Activated T-cell treated with anti-CD3 and anti-CD28 coated beads, Interleukin-2, amount 50 U/mL, for 4 hours (primary cell): ENCODE data around the gene CCDC18. TPM values are rescaled to one million over a fixed set of nuclear protein-coding genes. Genes with fewer than 3 reads are reported as not detected.
"Not testable (repeated sequence)": the region's sequence is repeated elsewhere in the genome, so short reads cannot be mapped to it uniquely, and the experiment has no call there.

Experiments
- ATAC-seq, 2 donors: fragments of 200-7000 bp; cut with Tn5 transposase; one replicate each; pipeline ENCODE4 v1.10.0; 2021
- DNase-seq: peaks from one replicate; pipeline ENCODE4 v3.0.0-alpha.2; 2020
- H3K27me3 Mint-ChIP-seq: one replicate; pipeline ENCODE4 v1.8.0; 2021; ENCODE audit warnings: low read depth, mixed read lengths
- H3K36me3 Mint-ChIP-seq: one replicate; pipeline ENCODE4 v1.8.0; 2022; ENCODE audit warnings: mixed read lengths; ENCODE audit not compliant: insufficient read depth
- H3K4me1 Mint-ChIP-seq: one replicate; pipeline ENCODE4 v1.8.0; 2021; ENCODE audit warnings: low read depth, mixed read lengths
- H3K4me3 Mint-ChIP-seq: one replicate; pipeline ENCODE4 v1.8.0; 2021; ENCODE audit warnings: mild to moderate bottlenecking, moderate library complexity, mixed read lengths
- H3K9me3 Mint-ChIP-seq: one replicate; pipeline ENCODE4 v1.8.0; 2021; ENCODE audit warnings: mixed read lengths
- total RNA-seq, 3 donors: library from RNA; stranded (reverse); gene quantifications; one replicate each; pipeline ENCODE4 v1.2.1, GENCODE V29; 2021

The CCDC18 gene
- total RNA-seq, 3 donors from 2014 or later, result 4.6 to 8.3 (median 8.1) TPM

DNA sequence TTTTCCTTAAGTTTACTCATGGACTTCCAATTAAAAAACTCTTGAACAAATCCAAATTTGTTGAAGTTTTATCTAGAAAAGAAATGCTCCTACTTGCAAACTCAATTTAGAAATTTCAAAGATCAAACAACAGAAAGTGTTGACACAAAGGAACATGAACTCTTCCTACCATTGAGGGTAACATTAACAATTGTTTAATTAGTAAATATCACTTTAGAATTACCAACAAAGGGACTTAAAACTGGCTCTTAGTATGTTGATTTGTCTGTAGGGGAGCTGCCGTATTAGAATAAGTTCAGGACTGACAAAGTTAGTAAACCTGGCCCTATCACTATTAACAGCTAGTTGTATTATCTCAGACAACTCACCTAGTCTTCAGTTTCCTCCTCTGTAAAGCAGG, 57.9 kb downstream of the CCDC18 start:
- Mint-ChIP-seq H3K4me1 (no peaks in the 10 kb centered on the region), H3K27me3 (no peaks in the 10 kb centered on the region), H3K36me3 (peaks cover 57% of the 10 kb centered on the region), H3K9me3 (peaks cover 8% of the 10 kb centered on the region), H3K4me3 (no peak overlapping the region)
- DNase-seq, result no peak
- ATAC-seq, result no peak

DNA sequence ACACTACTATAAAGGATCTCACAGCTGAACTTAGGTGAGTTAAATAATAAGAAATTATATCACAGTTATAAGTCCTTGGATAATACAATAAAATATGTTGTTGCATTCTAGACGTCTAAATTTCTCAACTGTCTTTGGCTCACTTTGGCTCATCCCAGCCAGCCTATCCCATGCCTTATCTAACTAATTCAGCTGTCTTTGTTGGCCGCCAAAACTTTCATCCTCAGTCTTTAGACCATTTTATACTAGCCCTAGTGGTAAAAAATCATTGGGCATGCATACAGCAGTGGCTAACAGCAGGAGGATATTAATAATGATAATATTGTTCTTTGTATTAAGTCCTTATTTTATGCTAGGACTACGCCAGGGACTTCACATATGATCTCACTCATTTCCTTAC, 59.3 kb downstream of the CCDC18 start:
- no peaks in the 10 kb centered on the region for H3K27me3 Mint-ChIP-seq
- H3K4me1 Mint-ChIP-seq, result no peaks in the 10 kb centered on the region
- DNase-seq (no peak), ATAC-seq (no peak)
- H3K36me3 Mint-ChIP-seq, result peaks cover 63% of the 10 kb centered on the region
- no peak overlapping the region for H3K4me3 Mint-ChIP-seq
- peaks cover 13% of the 10 kb centered on the region for H3K9me3 Mint-ChIP-seq

DNA sequence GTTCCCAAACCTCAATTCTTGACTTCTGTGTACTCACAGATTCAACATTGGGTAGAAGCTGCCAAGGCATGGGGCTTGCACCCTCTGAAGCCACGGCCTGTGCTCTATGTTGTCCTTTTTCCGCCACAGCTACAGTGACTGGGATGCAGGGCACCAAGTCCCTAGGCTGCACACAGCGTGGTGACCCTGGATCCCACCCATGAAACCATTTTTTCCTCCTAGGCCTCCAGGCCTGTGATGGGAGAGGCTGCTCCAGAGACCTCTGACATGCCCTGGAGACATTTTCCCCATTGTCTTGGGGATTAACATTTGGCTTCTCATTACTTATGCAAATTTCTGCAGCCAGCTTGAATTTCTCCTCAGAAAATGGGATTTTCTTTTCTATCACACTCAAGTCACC, 62.7 kb downstream of the CCDC18 start:
- H3K4me3 Mint-ChIP-seq, H3K4me1 Mint-ChIP-seq, DNase-seq, H3K27me3 Mint-ChIP-seq, ATAC-seq: not testable (repeated sequence)
- Mint-ChIP-seq H3K9me3 (peaks cover 13% of the 10 kb centered on the region), H3K36me3 (peaks cover 45% of the 10 kb centered on the region)

DNA sequence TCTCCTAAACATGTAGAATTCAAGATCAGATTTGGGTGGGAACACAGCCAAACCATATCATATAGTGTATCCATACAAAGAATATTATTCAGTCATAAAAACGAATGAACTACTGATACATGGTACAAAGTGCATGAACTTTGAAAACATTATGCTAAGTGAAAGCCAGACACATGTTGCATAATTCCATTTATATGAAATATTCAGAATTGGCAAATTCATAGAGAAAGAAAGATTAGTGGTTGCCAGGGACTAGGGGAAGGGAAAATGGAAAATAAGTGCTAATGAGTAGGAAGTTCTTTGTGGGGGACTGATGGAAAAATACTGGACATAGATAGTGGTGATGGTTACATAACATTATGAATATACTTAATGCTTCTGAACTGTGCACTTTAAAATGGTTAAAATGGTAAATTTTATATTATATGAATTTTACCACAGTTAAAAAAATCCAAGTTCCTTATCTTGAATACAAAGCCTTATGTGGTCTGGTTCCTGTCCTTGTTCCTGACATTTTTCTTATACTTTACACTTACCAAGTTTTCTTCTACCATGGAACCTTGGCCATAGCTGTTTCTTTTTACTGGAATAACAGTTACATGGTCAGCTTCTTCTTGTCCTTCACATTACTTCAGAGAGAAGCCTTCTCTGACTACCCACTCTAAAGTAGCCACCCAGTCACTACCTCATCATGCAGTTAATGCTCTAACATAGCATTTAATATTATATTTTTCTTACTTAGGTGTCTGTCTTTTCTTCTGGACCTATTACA, 64.0 kb downstream of the CCDC18 start:
- Mint-ChIP-seq H3K27me3 (no peaks in the 10 kb centered on the region), H3K9me3 (peaks cover 13% of the 10 kb centered on the region), H3K4me1 (no peaks in the 10 kb centered on the region), H3K36me3 (peaks cover 45% of the 10 kb centered on the region), H3K4me3 (no peak overlapping the region)
- ATAC-seq (no peak), DNase-seq (no peak)

DNA sequence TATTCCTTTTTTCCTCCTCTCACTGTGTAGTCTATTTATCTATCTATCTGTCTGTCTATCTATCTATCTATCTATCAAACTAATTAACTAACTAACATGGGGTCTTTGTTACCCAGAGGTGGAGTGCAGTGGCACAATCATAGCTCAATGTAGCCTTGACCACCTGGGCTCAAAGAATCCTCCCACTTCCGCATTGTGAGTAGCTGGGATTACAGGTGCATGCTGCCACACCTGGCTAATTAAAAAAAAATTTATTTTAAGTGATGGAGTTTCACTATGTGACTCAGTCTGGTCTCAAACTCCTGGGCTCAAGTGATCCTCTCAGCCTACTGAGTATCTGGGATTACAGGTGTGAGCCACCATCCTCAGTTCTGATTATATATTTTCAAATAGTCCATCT, 71.4 kb downstream of the CCDC18 start:
- ATAC-seq (no peak), DNase-seq (no peak)
- Mint-ChIP-seq H3K4me3 (no peak overlapping the region), H3K36me3 (peaks cover 32% of the 10 kb centered on the region), H3K9me3 (peaks cover 10% of the 10 kb centered on the region), H3K4me1 (no peaks in the 10 kb centered on the region), H3K27me3 (no peaks in the 10 kb centered on the region)

DNA sequence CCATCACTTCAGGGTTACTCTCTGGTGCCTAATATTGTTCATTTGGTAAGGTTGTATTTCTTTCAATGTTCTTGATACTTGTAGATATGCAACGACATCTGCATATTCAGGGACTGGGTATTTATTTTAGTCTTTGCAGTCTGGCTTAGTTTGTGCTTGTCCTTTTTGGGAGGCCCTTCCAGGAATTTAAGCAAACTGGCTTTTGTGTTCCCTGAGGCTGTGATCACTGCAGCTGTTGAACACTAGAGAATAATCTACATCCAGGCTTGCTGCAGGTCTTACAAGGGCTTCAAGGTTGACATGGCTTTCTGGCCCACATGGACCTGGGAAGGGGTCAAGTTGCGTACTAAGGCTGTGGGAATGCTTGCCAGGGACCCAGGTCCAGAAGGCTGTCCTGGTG, 72.1 kb downstream of the CCDC18 start:
- Mint-ChIP-seq H3K4me3 (no peak overlapping the region), H3K36me3 (peaks cover 30% of the 10 kb centered on the region), H3K27me3 (no peaks in the 10 kb centered on the region), H3K9me3 (peaks cover 10% of the 10 kb centered on the region), H3K4me1 (no peaks in the 10 kb centered on the region)
- ATAC-seq (no peak), DNase-seq (no peak)

DNA sequence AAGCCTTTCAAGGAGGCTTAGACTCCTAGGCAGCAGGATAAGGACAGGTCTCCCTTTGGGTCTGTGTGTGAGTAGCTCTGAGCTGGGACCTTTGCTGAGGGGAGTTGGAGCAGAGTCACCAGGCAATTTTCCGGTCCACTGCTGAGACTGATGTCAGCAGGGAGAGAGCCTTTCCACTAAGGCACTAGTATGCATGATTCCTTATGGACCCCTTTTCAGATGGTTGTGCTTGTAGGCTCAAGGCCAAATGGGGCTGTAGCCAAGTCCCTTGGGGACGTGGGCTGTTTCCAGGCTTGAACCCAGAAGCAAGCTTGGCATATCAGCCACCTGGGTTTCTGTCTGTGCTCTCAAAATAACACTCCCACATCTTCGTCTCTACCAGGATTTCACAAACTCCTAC, 73.0 kb downstream of the CCDC18 start:
- DNase-seq (no peak), ATAC-seq (no peak)
- Mint-ChIP-seq H3K27me3 (no peaks in the 10 kb centered on the region), H3K36me3 (peaks cover 30% of the 10 kb centered on the region), H3K4me3 (no peak overlapping the region), H3K4me1 (no peaks in the 10 kb centered on the region), H3K9me3 (peaks cover 10% of the 10 kb centered on the region)

DNA sequence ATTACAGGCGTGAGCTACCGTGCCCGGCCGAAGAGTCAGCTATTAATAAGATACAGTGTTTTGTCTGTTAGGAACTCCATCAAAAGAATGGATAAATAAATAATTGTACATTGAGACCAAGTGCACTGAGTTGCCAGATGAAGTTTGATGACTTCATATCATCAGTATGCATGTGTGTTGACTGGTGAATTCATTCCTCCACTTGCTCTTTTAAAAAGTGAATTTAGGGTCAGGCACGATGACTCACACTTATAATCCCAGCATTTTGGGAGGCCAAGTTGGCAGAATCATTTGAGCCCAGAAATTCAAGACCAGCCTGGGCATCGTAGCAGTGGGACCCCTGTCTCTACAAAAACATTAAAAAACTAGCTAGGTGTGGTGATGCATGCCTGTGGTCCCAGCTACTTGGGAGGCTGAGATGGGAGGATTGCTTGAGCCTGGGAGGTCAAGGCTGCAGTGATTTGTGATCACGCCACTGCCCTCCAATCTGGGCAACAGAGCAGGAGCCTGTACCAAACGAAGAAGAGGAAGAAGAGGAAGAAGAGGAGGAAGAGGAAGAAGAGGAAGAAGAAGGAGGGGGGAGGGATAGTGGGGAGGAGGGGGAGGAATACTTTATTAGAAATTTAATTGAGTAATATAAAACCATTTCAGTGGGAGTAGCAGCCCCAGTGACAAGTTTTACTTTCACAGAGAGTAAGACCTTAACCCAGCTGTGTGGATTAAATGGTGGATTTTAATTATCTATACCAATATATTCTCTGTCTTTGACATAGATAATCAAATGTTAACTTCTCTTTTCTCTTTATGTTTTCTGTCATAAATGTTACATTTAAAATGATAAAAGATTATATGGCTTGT, 74.9 kb downstream of the CCDC18 start:
- Mint-ChIP-seq H3K4me3 (no peak overlapping the region), H3K9me3 (peaks cover 10% of the 10 kb centered on the region), H3K36me3 (peaks cover 24% of the 10 kb centered on the region), H3K4me1 (no peaks in the 10 kb centered on the region), H3K27me3 (no peaks in the 10 kb centered on the region)
- ATAC-seq (no peak), DNase-seq (no peak)

DNA sequence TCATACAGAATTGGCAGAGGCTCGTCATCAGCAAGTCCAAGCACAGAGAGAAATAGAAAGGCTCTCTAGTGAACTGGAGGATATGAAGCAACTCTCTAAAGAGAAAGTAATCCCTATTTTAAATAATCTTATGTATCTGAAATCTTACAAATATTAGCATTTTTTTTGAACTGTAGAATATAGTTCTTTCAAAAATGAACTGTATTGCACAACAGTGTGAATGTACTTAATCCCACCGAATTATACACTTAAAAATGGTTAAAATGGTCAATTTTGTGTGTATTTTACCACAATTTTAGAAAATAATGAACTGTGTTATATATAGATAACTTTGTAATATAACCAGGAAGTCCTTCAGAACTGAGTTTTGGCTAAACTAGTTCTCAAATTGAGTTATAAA, 75.9 kb downstream of the CCDC18 start:
- Mint-ChIP-seq H3K9me3 (peaks cover 10% of the 10 kb centered on the region), H3K4me1 (no peaks in the 10 kb centered on the region), H3K27me3 (no peaks in the 10 kb centered on the region), H3K36me3 (peaks cover 26% of the 10 kb centered on the region), H3K4me3 (no peak overlapping the region)
- ATAC-seq, result no peak
- DNase-seq, result no peak

DNA sequence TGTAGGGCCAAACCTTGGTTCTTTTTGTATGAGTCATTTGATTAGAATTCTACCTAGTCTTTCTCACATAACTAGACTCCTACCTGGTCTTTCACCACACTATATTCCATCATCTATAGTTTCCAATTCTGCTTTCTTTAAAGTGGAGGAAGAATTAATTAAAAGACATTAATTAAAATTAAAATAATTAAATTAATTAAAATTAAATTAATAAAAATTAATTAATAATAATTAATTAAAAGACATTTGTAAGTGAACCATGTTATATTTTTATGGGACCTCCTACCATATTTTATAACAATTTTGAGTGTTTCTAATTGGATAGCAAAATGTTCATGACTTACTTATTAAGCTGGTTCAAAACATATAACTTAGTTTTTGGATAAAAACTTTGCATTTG, 77.4 kb downstream of the CCDC18 start:
- H3K4me1 Mint-ChIP-seq, result no peaks in the 10 kb centered on the region
- DNase-seq (no peak), ATAC-seq (no peak)
- H3K9me3 Mint-ChIP-seq, result peaks cover 13% of the 10 kb centered on the region
- no peaks in the 10 kb centered on the region for H3K27me3 Mint-ChIP-seq
- no peak overlapping the region for H3K4me3 Mint-ChIP-seq
- H3K36me3 Mint-ChIP-seq, result peaks cover 30% of the 10 kb centered on the region

DNA sequence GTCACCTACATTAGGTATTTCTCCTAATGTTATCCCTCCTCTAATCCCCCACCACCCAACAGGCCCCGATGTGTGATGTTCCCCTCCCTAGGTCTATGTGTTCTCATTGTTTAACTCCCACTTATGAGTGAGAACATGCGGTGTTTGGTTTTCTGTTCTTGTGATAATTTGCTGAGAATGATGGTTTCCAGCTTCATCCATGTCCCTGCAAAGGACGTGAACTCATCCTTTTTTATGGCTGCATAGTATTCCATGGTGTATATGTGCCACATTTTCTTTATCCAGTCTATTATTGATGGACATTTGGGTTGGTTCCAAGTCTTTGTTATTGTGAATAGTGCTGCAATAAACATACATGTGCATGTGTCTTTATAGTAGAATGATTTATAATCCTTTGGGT, 80.2 kb downstream of the CCDC18 start:
- not testable (repeated sequence) for H3K4me3 Mint-ChIP-seq, ATAC-seq
- H3K36me3 Mint-ChIP-seq, result peaks cover 38% of the 10 kb centered on the region

DNA sequence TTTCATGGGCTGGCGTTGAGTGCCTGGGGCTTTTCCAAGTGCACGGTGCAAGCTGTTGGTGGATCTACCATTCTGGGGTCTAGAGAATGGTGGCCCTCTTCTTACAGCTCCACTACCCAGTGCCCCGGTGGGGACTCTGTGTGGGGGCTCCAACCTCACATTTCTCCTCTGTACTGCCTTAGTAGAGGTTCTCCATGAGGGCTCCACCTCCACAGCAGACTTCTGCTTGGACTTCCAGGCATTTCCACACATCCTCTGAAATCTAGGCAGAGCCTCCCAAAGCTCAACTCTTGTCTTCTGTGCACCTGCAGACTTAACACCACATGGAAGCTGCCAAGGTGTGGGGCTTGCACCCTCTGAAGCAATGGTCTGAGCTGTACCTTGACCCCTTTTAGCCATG, 82.1 kb downstream of the CCDC18 start:
- Mint-ChIP-seq H3K4me3 (no peak overlapping the region), H3K36me3 (peaks cover 54% of the 10 kb centered on the region), H3K9me3 (peaks cover 23% of the 10 kb centered on the region), H3K27me3 (no peaks in the 10 kb centered on the region), H3K4me1 (no peaks in the 10 kb centered on the region)
- DNase-seq (no peak), ATAC-seq (no peak)

More for the DNA sequence above, 80.2 kb downstream of the CCDC18 start:
- H3K4me1 Mint-ChIP-seq, DNase-seq, H3K27me3 Mint-ChIP-seq: not testable (repeated sequence)
- peaks cover 20% of the 10 kb centered on the region for H3K9me3 Mint-ChIP-seq

DNA sequence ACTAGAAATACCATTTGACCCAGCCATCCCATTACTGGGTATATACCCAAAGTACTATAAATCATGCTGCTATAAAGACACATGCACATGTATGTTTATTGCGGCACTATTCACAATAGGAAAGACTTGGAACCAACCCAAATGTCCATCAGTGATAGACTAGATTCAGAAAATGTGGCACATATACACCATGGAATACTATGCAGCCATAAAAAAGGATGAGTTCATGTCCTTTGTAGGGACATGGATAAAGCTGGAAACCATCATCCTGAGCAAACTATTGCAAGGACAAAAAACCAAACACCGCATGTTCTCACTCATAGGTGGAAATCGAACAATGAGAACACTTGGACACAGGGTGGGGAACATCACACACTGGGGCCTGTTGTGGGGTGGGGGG, 88.4 kb downstream of the CCDC18 start:
- not testable (repeated sequence) for H3K9me3 Mint-ChIP-seq, H3K27me3 Mint-ChIP-seq, H3K4me1 Mint-ChIP-seq, H3K4me3 Mint-ChIP-seq, DNase-seq, ATAC-seq
- peaks cover 47% of the 10 kb centered on the region for H3K36me3 Mint-ChIP-seq

DNA sequence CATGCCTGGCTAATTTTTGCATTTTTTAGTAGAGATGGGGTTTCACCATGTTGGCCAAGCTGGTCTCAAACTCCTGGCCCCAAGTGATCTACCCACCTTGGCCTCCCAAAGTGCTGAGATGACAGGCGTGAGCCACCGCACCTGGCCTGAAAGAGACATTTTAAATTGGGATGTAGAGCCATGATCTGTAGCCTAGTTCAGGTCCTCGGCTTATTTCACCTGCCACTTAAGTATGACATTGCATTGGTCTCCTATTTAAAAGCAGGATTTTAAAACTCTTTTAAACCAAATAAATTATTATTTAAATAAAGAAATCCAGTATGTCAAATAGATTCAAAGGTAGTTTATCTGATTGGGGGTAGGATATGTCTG, 94.7 kb downstream of the CCDC18 start:
- DNase-seq, H3K9me3 Mint-ChIP-seq, H3K4me3 Mint-ChIP-seq, H3K27me3 Mint-ChIP-seq, ATAC-seq, H3K4me1 Mint-ChIP-seq: not testable (repeated sequence)
- peaks cover 20% of the 10 kb centered on the region for H3K36me3 Mint-ChIP-seq
